Measurements from ENCODE around the gene VWC2L. TPM values are rescaled to one million over a fixed set of nuclear protein-coding genes. Genes with fewer than 3 reads are reported as not detected.

Gene VWC2L
- total RNA-seq, 1 experiment from 2014 or later, result not detected

DNA sequence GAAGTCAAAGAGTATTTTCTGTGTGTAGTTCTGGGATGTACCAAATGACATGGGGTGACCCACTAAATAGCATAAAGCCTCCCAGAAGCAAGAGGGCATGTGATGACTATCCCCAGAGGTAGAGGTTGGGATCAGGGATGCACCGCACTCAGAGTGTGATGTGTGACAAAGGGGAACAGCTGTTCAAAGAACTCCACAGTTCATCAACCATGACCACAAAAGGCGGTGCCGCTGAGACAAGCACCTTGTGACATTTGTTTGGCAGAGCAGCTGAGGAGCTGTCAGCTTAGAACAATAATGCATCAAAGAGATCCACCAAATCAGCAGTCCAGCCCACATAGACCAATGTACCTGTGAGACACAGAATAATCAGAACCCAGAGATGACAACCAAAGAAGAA lies 81.3 kb downstream of the VWC2L start:
- Mint-ChIP-seq H3K27ac (ENCODE audit: low read depth, unreplicated experiment) (no peak overlapping the region), H3K4me3 (ENCODE audit: unreplicated experiment) (no peak overlapping the region), H3K36me3 (ENCODE audit: insufficient read depth, unreplicated experiment) (no peaks in the 10 kb centered on the region), H3K4me1 (ENCODE audit: insufficient read depth, unreplicated experiment) (no peaks in the 10 kb centered on the region), H3K27me3 (ENCODE audit: insufficient read depth, unreplicated experiment) (no peaks in the 10 kb centered on the region), H3K9me3 (ENCODE audit: unreplicated experiment) (peaks cover 8% of the 10 kb centered on the region)
- intact Hi-C loops (cut with micrococcal nuclease), result no loop called here
- ChIA-PET CTCF (no interaction called here), POLR2A (no interaction called here)
- BruUV-seq (replicated peaks), result no TSS peak
- TF ChIP-seq, protein P1, sequence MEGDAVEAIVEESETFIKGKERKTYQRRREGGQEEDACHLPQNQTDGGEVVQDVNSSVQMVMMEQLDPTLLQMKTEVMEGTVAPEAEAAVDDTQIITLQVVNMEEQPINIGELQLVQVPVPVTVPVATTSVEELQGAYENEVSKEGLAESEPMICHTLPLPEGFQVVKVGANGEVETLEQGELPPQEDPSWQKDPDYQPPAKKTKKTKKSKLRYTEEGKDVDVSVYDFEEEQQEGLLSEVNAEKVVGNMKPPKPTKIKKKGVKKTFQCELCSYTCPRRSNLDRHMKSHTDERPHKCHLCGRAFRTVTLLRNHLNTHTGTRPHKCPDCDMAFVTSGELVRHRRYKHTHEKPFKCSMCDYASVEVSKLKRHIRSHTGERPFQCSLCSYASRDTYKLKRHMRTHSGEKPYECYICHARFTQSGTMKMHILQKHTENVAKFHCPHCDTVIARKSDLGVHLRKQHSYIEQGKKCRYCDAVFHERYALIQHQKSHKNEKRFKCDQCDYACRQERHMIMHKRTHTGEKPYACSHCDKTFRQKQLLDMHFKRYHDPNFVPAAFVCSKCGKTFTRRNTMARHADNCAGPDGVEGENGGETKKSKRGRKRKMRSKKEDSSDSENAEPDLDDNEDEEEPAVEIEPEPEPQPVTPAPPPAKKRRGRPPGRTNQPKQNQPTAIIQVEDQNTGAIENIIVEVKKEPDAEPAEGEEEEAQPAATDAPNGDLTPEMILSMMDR (IDR thresholded peaks at IDR 0.05; ENCODE audit: unreplicated experiment), result no peak
- DNase-seq (ENCODE audit: unreplicated experiment), result no peak

DNA sequence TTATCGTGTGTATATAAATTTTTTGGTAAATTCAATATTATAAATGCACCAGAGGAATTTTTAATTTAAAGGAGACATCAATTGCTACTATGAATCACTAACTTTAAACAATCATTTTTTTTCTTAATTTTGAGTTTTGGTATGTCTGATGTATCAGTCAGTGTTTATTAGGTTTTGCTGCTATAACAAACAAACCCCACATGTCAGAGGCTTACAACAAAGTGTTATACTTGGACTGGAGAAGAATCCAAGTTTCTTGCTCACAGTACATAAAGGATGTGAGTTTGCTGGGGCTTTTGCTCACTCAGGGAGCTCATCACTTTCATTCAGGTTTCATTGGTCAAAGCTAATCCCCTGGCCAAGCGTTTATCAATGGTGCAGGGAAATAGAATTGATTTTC lies 81.8 kb downstream of the VWC2L start:
- Mint-ChIP-seq H3K9me3 (ENCODE audit: unreplicated experiment) (peaks cover 8% of the 10 kb centered on the region), H3K4me3 (ENCODE audit: unreplicated experiment) (no peak overlapping the region), H3K36me3 (ENCODE audit: insufficient read depth, unreplicated experiment) (no peaks in the 10 kb centered on the region), H3K4me1 (ENCODE audit: insufficient read depth, unreplicated experiment) (no peaks in the 10 kb centered on the region), H3K27me3 (ENCODE audit: insufficient read depth, unreplicated experiment) (no peaks in the 10 kb centered on the region), H3K27ac (ENCODE audit: low read depth, unreplicated experiment) (no peak overlapping the region)
- DNase-seq (ENCODE audit: unreplicated experiment), result no peak
- ChIA-PET CTCF (no interaction called here), POLR2A (no interaction called here)
- no TSS peak for BruUV-seq (replicated peaks)
- TF ChIP-seq, protein P1 (IDR thresholded peaks at IDR 0.05; ENCODE audit: unreplicated experiment), result no peak
- intact Hi-C loops (cut with micrococcal nuclease), result no loop called here

GRCh38 chr2:214497489-214497888 lies 86.6 kb downstream of the VWC2L start:
- no peak for DNase-seq (ENCODE audit: unreplicated experiment)
- no peaks in the 10 kb centered on the region for H3K27me3 Mint-ChIP-seq (ENCODE audit: insufficient read depth, unreplicated experiment)
- H3K4me1 Mint-ChIP-seq (ENCODE audit: insufficient read depth, unreplicated experiment), result no peaks in the 10 kb centered on the region
- ChIA-PET POLR2A (no interaction called here), CTCF (no interaction called here)
- intact Hi-C loops (cut with micrococcal nuclease), result no loop called here
- H3K36me3 Mint-ChIP-seq (ENCODE audit: insufficient read depth, unreplicated experiment), result no peaks in the 10 kb centered on the region
- H3K4me3 Mint-ChIP-seq (ENCODE audit: unreplicated experiment), result no peak overlapping the region
- H3K27ac Mint-ChIP-seq (ENCODE audit: low read depth, unreplicated experiment), result no peak overlapping the region
- H3K9me3 Mint-ChIP-seq (ENCODE audit: unreplicated experiment), result peaks cover 2% of the 10 kb centered on the region
- TF ChIP-seq, protein P1 (IDR thresholded peaks at IDR 0.05; ENCODE audit: unreplicated experiment), result no peak
- BruUV-seq (replicated peaks), result no TSS peak

GRCh38 chr2:214503568-214503967 lies 92.7 kb downstream of the VWC2L start:
- no peak overlapping the region for H3K4me3 Mint-ChIP-seq (ENCODE audit: unreplicated experiment)
- peaks cover 19% of the 10 kb centered on the region for H3K4me1 Mint-ChIP-seq (ENCODE audit: insufficient read depth, unreplicated experiment)
- no peaks in the 10 kb centered on the region for H3K9me3 Mint-ChIP-seq (ENCODE audit: unreplicated experiment)
- BruUV-seq (replicated peaks), result no TSS peak
- TF ChIP-seq, protein P1 (IDR thresholded peaks at IDR 0.05; ENCODE audit: unreplicated experiment), result no peak
- H3K27me3 Mint-ChIP-seq (ENCODE audit: insufficient read depth, unreplicated experiment), result no peaks in the 10 kb centered on the region
- CTCF ChIA-PET, result interaction anchor here (0.7 kb wide), 1 partner anchor 18 kb away, joined by 4 read pairs; no protein-coding TSS in a partner anchor
- POLR2A ChIA-PET, result interaction anchor here (0.6 kb wide), 2 partner anchors 28 to 170 kb away, joined by 3 to 4 read pairs; no protein-coding TSS in a partner anchor
- intact Hi-C loops (cut with micrococcal nuclease), result no loop called here
- DNase-seq (ENCODE audit: unreplicated experiment), result no peak
- H3K36me3 Mint-ChIP-seq (ENCODE audit: insufficient read depth, unreplicated experiment), result no peaks in the 10 kb centered on the region
- H3K27ac Mint-ChIP-seq (ENCODE audit: low read depth, unreplicated experiment), result no peak overlapping the region
